ENCODE results near the gene N4BP2L1. TPM values are rescaled to one million over a fixed set of nuclear protein-coding genes. Genes with fewer than 3 reads are reported as not detected.

Gene N4BP2L1
- total RNA-seq, 1 donor from 2014 or later: 30.2 TPM

Other genes starting within 250 kb of the N4BP2L1 start
- not detected for gene ZAR1L, start 112.8 kb downstream of the N4BP2L1 start, total RNA-seq
- gene BRCA2, start 112.6 kb downstream of the N4BP2L1 start, total RNA-seq: 2.4 TPM
- 192 TPM for gene N4BP2L2, start 110.7 kb upstream of the N4BP2L1 start, total RNA-seq
- gene PDS5B, start 158.3 kb upstream of the N4BP2L1 start, total RNA-seq: 46.3 TPM